ENCODE results near the gene IREB2.
"Not testable (repeated sequence)": the region's sequence is repeated elsewhere in the genome, so short reads cannot be mapped to it uniquely, and the experiment has no call there.

DNA sequence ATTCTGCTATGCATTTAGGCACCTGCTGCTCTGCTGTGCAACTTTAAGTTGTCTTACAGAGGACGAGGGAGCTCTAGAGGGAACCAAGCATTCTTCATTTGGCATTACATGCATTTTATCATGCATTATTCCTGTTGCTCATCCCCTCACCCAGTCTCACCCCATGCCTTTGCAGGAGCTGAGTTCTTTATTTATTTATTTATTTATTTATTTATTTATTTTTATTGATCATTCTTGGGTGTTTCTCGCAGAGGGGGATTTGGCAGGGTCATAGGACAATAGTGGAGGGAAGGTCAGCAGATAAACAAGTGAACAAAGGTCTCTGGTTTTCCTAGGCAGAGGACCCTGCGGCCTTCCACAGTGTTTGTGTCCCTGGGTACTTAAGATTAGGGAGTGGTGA is 82.0 kb downstream of the IREB2 start:
- TF ChIP-seq EZH2phosphoT487 (IDR thresholded peaks at IDR 0.05; ENCODE audit: borderline replicate concordance, low read depth); EP300 (IDR thresholded peaks at IDR 0.05; ENCODE audit: borderline replicate concordance in 1 of 2, low read depth in 1 of 2, low read length in 1 of 2); IRF3 (IDR thresholded peaks at IDR 0.05; ENCODE audit: low read depth, low read length); CTCF (IDR thresholded peaks at IDR 0.05): not testable (repeated sequence)
- TF ChIP-seq, protein P1, sequence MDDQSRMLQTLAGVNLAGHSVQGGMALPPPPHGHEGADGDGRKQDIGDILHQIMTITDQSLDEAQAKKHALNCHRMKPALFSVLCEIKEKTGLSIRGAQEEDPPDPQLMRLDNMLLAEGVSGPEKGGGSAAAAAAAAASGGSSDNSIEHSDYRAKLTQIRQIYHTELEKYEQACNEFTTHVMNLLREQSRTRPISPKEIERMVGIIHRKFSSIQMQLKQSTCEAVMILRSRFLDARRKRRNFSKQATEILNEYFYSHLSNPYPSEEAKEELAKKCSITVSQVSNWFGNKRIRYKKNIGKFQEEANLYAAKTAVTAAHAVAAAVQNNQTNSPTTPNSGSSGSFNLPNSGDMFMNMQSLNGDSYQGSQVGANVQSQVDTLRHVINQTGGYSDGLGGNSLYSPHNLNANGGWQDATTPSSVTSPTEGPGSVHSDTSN (IDR thresholded peaks at IDR 0.05) = not testable (repeated sequence)

Data from SK-N-SH (cell line).